PFSK-1 (cell line): ENCODE data around the gene RDH14.

Source experiments
- FOXP2 ChIP-seq: optimal IDR thresholded peaks from 2 replicates; pipeline ENCODE3; 2011; ENCODE audit warnings: borderline replicate concordance, control low read depth, inconsistent platforms; ENCODE audit not compliant: insufficient read depth; ENCODE audit errors: extremely low read length, extremely low read depth
- POLR2AphosphoS5 ChIP-seq: IDR thresholded peaks from 2 replicates; pipeline ENCODE4 v1.6.1; 2012; ENCODE audit warnings: low read depth, mild to moderate bottlenecking, control low read depth, low read length, moderate library complexity
- SIN3A ChIP-seq: IDR thresholded peaks from 2 replicates; pipeline ENCODE4 v1.6.1; 2012; ENCODE audit warnings: mild to moderate bottlenecking, low read length, moderate library complexity, borderline replicate concordance; ENCODE audit not compliant: insufficient read depth
- TAF1 ChIP-seq: IDR thresholded peaks from 2 replicates; pipeline ENCODE4 v1.6.1; 2012; ENCODE audit warnings: low read length, control low read depth, borderline replicate concordance; ENCODE audit not compliant: insufficient read depth
- TF ChIP-seq, protein P1 (sequence below), 2 experiments: IDR thresholded peaks; 2 replicates each; pipeline versions ENCODE4 v1.6.1 to v1.8.0; 2011 to 2012; ENCODE audit warnings: low read depth in 2 of 2, low read length in 2 of 2, control low read depth in 1 of 2, inconsistent platforms in 1 of 2, mild to moderate bottlenecking in 1 of 2, moderate library complexity in 1 of 2; ENCODE audit not compliant: insufficient read depth in 1 of 2

The RDH14 gene

DNA sequence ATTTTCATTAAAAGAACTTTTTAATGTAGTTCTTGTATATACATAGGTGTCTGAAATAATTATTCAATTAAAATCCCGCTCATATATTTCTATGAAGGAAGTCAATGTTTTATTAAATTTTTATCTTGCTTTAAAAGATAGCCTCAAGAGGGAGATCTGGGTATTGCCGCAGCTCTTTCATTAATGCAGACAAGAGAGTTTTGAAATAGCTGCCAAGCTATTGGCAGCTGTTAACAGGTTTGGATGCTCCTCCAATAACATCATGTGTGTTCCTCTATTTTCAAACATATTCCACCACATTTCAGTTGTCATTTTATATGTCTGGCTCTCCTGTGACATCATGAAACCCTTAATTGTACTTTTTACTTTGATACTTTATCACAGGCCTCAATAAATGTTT lies 41.8 kb upstream of the RDH14 start:
- no peak for TF ChIP-seq FOXP2
- TF ChIP-seq POLR2AphosphoS5: no peak
- TF ChIP-seq, protein P1, sequence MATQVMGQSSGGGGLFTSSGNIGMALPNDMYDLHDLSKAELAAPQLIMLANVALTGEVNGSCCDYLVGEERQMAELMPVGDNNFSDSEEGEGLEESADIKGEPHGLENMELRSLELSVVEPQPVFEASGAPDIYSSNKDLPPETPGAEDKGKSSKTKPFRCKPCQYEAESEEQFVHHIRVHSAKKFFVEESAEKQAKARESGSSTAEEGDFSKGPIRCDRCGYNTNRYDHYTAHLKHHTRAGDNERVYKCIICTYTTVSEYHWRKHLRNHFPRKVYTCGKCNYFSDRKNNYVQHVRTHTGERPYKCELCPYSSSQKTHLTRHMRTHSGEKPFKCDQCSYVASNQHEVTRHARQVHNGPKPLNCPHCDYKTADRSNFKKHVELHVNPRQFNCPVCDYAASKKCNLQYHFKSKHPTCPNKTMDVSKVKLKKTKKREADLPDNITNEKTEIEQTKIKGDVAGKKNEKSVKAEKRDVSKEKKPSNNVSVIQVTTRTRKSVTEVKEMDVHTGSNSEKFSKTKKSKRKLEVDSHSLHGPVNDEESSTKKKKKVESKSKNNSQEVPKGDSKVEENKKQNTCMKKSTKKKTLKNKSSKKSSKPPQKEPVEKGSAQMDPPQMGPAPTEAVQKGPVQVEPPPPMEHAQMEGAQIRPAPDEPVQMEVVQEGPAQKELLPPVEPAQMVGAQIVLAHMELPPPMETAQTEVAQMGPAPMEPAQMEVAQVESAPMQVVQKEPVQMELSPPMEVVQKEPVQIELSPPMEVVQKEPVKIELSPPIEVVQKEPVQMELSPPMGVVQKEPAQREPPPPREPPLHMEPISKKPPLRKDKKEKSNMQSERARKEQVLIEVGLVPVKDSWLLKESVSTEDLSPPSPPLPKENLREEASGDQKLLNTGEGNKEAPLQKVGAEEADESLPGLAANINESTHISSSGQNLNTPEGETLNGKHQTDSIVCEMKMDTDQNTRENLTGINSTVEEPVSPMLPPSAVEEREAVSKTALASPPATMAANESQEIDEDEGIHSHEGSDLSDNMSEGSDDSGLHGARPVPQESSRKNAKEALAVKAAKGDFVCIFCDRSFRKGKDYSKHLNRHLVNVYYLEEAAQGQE (IDR thresholded peaks at IDR 0.05; ENCODE audit: insufficient read depth in 1 of 2, low read depth in 2 of 2, low read length in 2 of 2): no peak
- no peak for TF ChIP-seq SIN3A
- TF ChIP-seq TAF1: no peak

DNA sequence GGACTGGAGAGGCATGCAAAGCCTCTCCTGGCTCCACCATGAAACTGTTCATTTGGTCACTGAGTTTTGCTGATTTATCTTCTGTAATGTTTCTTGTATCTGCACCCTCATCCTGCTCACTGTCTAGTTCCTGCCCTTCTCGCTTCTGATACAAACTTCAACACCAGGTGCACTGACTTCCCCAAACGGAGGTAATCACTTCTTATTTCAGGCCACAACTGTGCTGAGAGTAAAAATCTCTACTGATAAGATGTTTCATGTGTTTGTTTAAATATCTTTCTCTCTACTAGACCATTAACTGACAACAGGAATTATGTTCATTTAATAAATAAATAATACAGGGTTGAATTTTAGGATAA lies 39.8 kb upstream of the RDH14 start:
- TF ChIP-seq FOXP2 (no peak), SIN3A (no peak), TAF1 (no peak), POLR2AphosphoS5 (no peak)
- TF ChIP-seq, protein P1 (IDR thresholded peaks at IDR 0.05; ENCODE audit: insufficient read depth in 1 of 2, low read depth in 2 of 2, low read length in 2 of 2): no peak

DNA sequence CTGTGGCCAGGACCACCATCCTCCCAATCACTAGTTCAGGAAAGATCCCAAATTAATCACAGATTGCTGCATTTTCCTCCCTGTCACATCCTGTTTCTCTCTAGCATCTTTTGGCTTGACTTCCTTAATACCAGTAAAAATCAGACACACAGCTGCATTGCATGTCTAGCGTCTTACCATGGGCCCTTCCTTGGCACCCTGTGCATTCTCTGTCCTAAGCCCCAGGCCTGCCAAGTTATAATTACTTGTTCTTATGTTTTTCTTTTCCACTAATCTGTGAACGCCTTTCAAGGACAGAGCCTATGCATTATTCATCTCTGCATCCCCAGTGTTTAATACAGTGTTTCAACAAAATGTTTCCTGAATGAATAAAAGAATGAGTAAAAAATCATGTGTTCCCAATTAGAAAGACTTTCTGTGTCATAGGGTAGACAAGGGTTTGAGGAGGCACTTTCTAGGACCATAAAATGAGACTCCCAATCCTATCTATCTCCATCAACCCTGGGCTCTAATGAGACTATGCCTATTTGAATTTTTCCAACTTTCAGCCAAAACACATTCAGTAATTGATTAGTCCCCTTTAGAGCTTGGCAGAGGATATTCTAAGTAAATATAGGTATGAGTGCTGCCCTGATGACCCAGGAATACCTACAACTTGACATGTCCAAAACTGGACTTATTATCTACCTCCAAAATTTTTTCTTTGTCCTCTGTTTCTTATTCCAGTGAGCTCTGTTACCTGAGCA lies 39.2 kb upstream of the RDH14 start:
- TF ChIP-seq SIN3A: no peak
- TF ChIP-seq FOXP2: no peak
- no peak for TF ChIP-seq TAF1
- TF ChIP-seq, protein P1 (IDR thresholded peaks at IDR 0.05; ENCODE audit: insufficient read depth in 1 of 2, low read depth in 2 of 2, low read length in 2 of 2): no peak
- TF ChIP-seq POLR2AphosphoS5: no peak

DNA sequence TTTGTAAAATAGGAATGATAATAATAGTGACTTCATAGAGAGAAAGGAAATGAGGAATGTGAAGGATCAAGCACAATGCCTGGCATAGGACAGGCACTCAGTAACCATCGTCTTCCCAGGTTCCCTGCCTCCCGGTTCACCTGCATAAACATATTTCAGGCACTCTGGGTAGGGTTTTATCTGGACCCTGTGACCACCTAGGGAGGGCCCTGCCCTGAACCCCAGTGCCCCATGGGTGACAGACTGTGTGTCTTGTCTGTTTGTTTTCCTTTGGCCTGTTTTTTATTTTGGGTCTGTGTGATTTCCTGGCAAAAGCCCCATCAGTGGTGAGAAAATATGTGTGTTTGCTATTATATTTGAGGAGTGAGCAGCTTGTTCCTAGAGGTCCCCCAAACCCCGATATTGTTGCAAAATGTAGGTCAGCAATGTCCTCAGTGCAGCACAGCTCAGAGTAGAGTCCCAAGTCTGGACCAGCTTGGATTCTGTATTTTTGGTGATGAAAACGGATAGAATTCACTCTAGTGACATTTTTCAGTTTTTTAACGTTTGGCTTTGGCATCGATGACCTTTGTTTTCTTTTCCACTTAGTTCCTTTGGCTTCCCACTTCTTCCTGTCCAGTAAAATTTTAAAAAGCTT lies 38.5 kb upstream of the RDH14 start:
- TF ChIP-seq, protein P1 (IDR thresholded peaks at IDR 0.05; ENCODE audit: insufficient read depth in 1 of 2, low read depth in 2 of 2, low read length in 2 of 2): no peak
- TF ChIP-seq SIN3A (no peak), FOXP2 (no peak), TAF1 (no peak), POLR2AphosphoS5 (no peak)

DNA sequence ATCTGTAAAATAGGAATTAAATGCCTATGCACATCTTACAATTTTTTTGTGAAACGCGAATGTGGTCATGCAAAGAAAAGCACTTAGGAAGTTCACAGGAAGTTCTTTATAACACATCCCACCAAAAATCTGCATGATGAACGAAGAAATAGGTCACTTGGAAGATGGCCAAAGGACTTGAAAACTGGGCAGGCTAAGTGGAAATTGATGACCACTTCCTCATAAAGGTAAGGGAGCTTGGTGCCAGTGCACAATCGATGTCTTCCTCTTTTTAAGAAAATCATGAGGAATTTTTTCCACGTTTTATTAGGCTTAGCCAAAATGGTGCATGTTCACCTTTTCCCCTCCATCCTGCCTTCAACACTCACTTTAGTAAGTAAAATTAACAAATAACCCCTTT lies 37.2 kb upstream of the RDH14 start:
- TF ChIP-seq POLR2AphosphoS5 (no peak), SIN3A (no peak)
